Panc1 (cell line): ENCODE data around the gene KCNT1. TPM values are rescaled to one million over a fixed set of nuclear protein-coding genes. Genes with fewer than 3 reads are reported as not detected.

ENCODE experiments used
- ATAC-seq: fragments of 200-7000 bp; cut with Tn5 transposase; 2 replicates; pipeline ENCODE4 v1.9.1; 2020; ENCODE audit warnings: mild to moderate bottlenecking, moderate library complexity
- BruUV-seq: library from RNA; stranded (reverse); fragments of 400-500 nt; replicated peaks from 2 replicates; lab custom pipeline; 2021; lab: Mats Ljungman, UMichigan
- CTCF ChIA-PET: fragments of 300-600 bp; sonication (Branson Sonifier 250); formaldehyde crosslinking; loops from one replicate; lab custom pipeline; 2022; ENCODE audit warnings: antibody characterized with exemption; lab: Charles Lee
- POLR2A ChIA-PET: fragments of 300-600 bp; sonication (Branson Sonifier 250); formaldehyde crosslinking; loops from one replicate; lab custom pipeline; 2022; ENCODE audit warnings: antibody characterized with exemption; lab: Charles Lee
- DNase-seq: peaks from one replicate; pipeline ENCODE4 v3.0.0-alpha.2; 2010; ENCODE audit warnings: low read depth, low spot score
- H3K27ac ChIP-seq: 2 replicates; pipeline ENCODE4 v1.5.1; 2011; ENCODE audit warnings: mild to moderate bottlenecking, low read length, inconsistent platforms
- H3K27me3 ChIP-seq: fragments of 200-500 bp; sonication (Bioruptor generic); 2 replicates; pipeline ENCODE4 v1.6.0; 2014; ENCODE audit warnings: low read length, inconsistent platforms; ENCODE audit not compliant: control insufficient read depth, insufficient read depth
- H3K36me3 ChIP-seq: fragments of 200-500 bp; sonication (Bioruptor generic); 2 replicates; pipeline ENCODE4 v1.5.1; 2014; ENCODE audit warnings: inconsistent platforms, mild to moderate bottlenecking, low read length, moderate library complexity; ENCODE audit not compliant: control insufficient read depth, insufficient read depth
- H3K4me1 ChIP-seq: 2 replicates; pipeline ENCODE4 v1.5.1; 2011; ENCODE audit warnings: inconsistent platforms, mild to moderate bottlenecking, low read length, moderate library complexity; ENCODE audit not compliant: control insufficient read depth, insufficient read depth
- H3K4me3 ChIP-seq, 2 experiments: 2 replicates each; pipeline ENCODE4 v1.5.1; 2011 to 2012; ENCODE audit warnings: low read depth in 2 of 2, low read length in 2 of 2, mild to moderate bottlenecking in 2 of 2, inconsistent platforms in 1 of 2, moderate library complexity in 1 of 2
- H3K9me3 ChIP-seq: fragments of 200-500 bp; sonication (Bioruptor generic); 2 replicates; pipeline ENCODE4 v1.5.1; 2014; ENCODE audit warnings: low read depth, mild to moderate bottlenecking, inconsistent platforms, low read length, moderate library complexity; ENCODE audit not compliant: control insufficient read depth, insufficient read depth
- CTCF ChIP-seq: fragments of 450-650 bp; IDR thresholded peaks from 2 replicates; pipeline ENCODE4 v1.5.1; 2017; ENCODE audit warnings: mild to moderate bottlenecking
- POLR2AphosphoS5 ChIP-seq: IDR thresholded peaks from 2 replicates; pipeline ENCODE4 v1.6.1; 2012; ENCODE audit warnings: mild to moderate bottlenecking, low read depth, low read length, moderate library complexity
- REST ChIP-seq, 2 experiments: IDR thresholded peaks; 2 replicates each; pipeline ENCODE4 v1.6.1; 2011 to 2012; ENCODE audit warnings: low read depth in 2 of 2, control low read depth in 1 of 2, low read length in 1 of 2, mild to moderate bottlenecking in 1 of 2, moderate library complexity in 1 of 2; ENCODE audit not compliant: insufficient read depth in 1 of 2
- SIN3A ChIP-seq: IDR thresholded peaks from 2 replicates; pipeline ENCODE4 v1.6.1; 2012; ENCODE audit warnings: low read depth, mild to moderate bottlenecking, low read length, moderate library complexity, borderline replicate concordance; ENCODE audit not compliant: insufficient read depth
- TCF7L2 ChIP-seq: IDR thresholded peaks from 2 replicates; pipeline ENCODE4 v1.6.1; 2011; ENCODE audit warnings: mild to moderate bottlenecking, low read depth, low read length, inconsistent platforms
- in situ Hi-C: cut with HindIII; loops from 2 replicates; pipeline ENCODE4 v1.10.0; 2016; ENCODE audit warnings: low sequenced_read_pairs, low pct_unique_long_range_greater_than_20kb
- intact Hi-C: fragments of 100-400 bp; cut with micrococcal nuclease; formaldehyde crosslinking; loops from one replicate; pipeline ENCODE4 v1.10.0; 2022; ENCODE audit not compliant: unreplicated experiment
- total RNA-seq: library from RNA; stranded (reverse); gene quantifications from one replicate; pipeline ENCODE4 v1.2.1, GENCODE V29; 2021; ENCODE audit not compliant: unreplicated experiment

Gene KCNT1
- total RNA-seq, 1 experiment from 2014 or later: not detected

- Histone ChIP-seq H3K4me3 (no peak overlapping the region), H3K4me1 (no peaks in the 10 kb centered on the region), H3K27ac (no peak overlapping the region), H3K9me3 (no peaks in the 10 kb centered on the region), H3K27me3 (no peaks in the 10 kb centered on the region), H3K36me3 (no peaks in the 10 kb centered on the region)
- in situ Hi-C loops: no loop called here
- DNase-seq (no peak), ATAC-seq (no peak)
- ChIA-PET POLR2A (no interaction called here), CTCF (no interaction called here)
- intact Hi-C loops: no loop called here
- TF ChIP-seq REST (IDR thresholded peaks at IDR 0.05; ENCODE audit: insufficient read depth in 1 of 2, low read depth in 2 of 2, low read length in 1 of 2): no peak
- TF ChIP-seq TCF7L2: no peak
- no peak for TF ChIP-seq SIN3A
- no peak for TF ChIP-seq POLR2AphosphoS5
- no peak for TF ChIP-seq CTCF
- BruUV-seq: no TSS peak
Observed at GRCh38 chr9:135697226-135697625, 4.8 kb upstream of the KCNT1 start.

- no peak for ATAC-seq
- no TSS peak for BruUV-seq
- no peak overlapping the region for H3K4me3 ChIP-seq
Observed at GRCh38 chr9:135698236-135698635, 3.7 kb upstream of the KCNT1 start.

More at GRCh38 chr9:135698236-135698635, 3.7 kb upstream of the KCNT1 start:
- Histone ChIP-seq H3K27ac (no peak overlapping the region), H3K27me3 (no peaks in the 10 kb centered on the region), H3K36me3 (no peaks in the 10 kb centered on the region), H3K9me3 (no peaks in the 10 kb centered on the region), H3K4me1 (no peaks in the 10 kb centered on the region)
- POLR2A ChIA-PET: no interaction called here
- TF ChIP-seq CTCF (no peak), SIN3A (no peak), TCF7L2 (no peak), REST (IDR thresholded peaks at IDR 0.05; ENCODE audit: insufficient read depth in 1 of 2, low read depth in 2 of 2, low read length in 1 of 2) (no peak), POLR2AphosphoS5 (no peak)
- intact Hi-C loops (no loop called here), in situ Hi-C loops (no loop called here)
- no peak for DNase-seq
- CTCF ChIA-PET: no interaction called here
